ENCODE measurements around the gene PROX2.

The PROX2 gene

GRCh38 chr14:74875941-74876913, at the start of gene PROX2:
TSS of gene PROX2 (minus strand) at chr14:74876145. CDS start at chr14:74863834, 12,311 bp downstream.
- peak; percentile 46 for DNase-seq (ENCODE audit: low spot score)

GRCh38 chr14:74924061-74924460, 48.1 kb upstream of the PROX2 start:
- DNase-seq (ENCODE audit: low spot score): no peak

- peak; percentile 98 for DNase-seq (ENCODE audit: low spot score)
Observed at GRCh38 chr14:74922752-74923401, 46.9 kb upstream of the PROX2 start, which contains the start of gene RPS6KL1. TSS of gene RPS6KL1 (minus strand) at chr14:74923260. CDS start at chr14:74921541, 1,719 bp downstream.

- DNase-seq (ENCODE audit: low spot score): no peak
Observed at GRCh38 chr14:74921987-74922751, 46.2 kb upstream of the PROX2 start.

- DNase-seq (ENCODE audit: low spot score): no peak
Observed at GRCh38 chr14:74921053-74921620, 45.2 kb upstream of the PROX2 start.

GRCh38 chr14:74920281-74920680, 44.3 kb upstream of the PROX2 start:
- no peak for DNase-seq (ENCODE audit: low spot score)

GRCh38 chr14:74919421-74920165, 43.6 kb upstream of the PROX2 start:
- no peak for DNase-seq (ENCODE audit: low spot score)

- DNase-seq (ENCODE audit: low spot score): no peak
Observed at GRCh38 chr14:74918380-74918779, 42.4 kb upstream of the PROX2 start.

GRCh38 chr14:74917646-74918081, 41.7 kb upstream of the PROX2 start:
- DNase-seq (ENCODE audit: low spot score): no peak

- DNase-seq (ENCODE audit: low spot score): no peak
Observed at GRCh38 chr14:74917178-74917543, 41.2 kb upstream of the PROX2 start.

GRCh38 chr14:74915826-74916225, 39.9 kb upstream of the PROX2 start:
- DNase-seq (ENCODE audit: low spot score): no peak

GRCh38 chr14:74915426-74915825, 39.5 kb upstream of the PROX2 start:
- no peak for DNase-seq (ENCODE audit: low spot score)

- DNase-seq (ENCODE audit: low spot score): peak; percentile 87
Observed at GRCh38 chr14:74913986-74914573, 38.1 kb upstream of the PROX2 start.

GRCh38 chr14:74913393-74913910, 37.5 kb upstream of the PROX2 start:
- DNase-seq (ENCODE audit: low spot score): no peak

GRCh38 chr14:74912801-74913200, 36.9 kb upstream of the PROX2 start:
- no peak for DNase-seq (ENCODE audit: low spot score)

GRCh38 chr14:74912111-74912510, 36.2 kb upstream of the PROX2 start:
- DNase-seq (ENCODE audit: low spot score): no peak

GRCh38 chr14:74911704-74912103, 35.8 kb upstream of the PROX2 start:
- DNase-seq (ENCODE audit: low spot score): no peak

GRCh38 chr14:74911221-74911620, 35.3 kb upstream of the PROX2 start:
- DNase-seq (ENCODE audit: low spot score): no peak

GRCh38 chr14:74910556-74910955, 34.6 kb upstream of the PROX2 start:
- DNase-seq (ENCODE audit: low spot score): no peak

- no peak for DNase-seq (ENCODE audit: low spot score)
Observed at GRCh38 chr14:74909911-74910310, 34.0 kb upstream of the PROX2 start.

GRCh38 chr14:74909501-74909900, 33.6 kb upstream of the PROX2 start:
- no peak for DNase-seq (ENCODE audit: low spot score)

All from hepatic stellate cell (primary cell).